Activated T-helper 1 cell treated with anti-CD3 and anti-CD28 coated beads, Interleukin-2, amount 50 U/mL, for 16 hours (primary cell): Measurements from ENCODE around the gene MOXD1.
"Not testable (repeated sequence)": the region's sequence is repeated elsewhere in the genome, so short reads cannot be mapped to it uniquely, and the experiment has no call there.

Experiments used
- DNase-seq, 2 donors: peaks; one replicate each; pipeline ENCODE4 v3.0.0-alpha.2; 2020; ENCODE audit warnings: low read depth in 1 of 2, low spot score in 1 of 2

MOXD1 gene

DNA sequence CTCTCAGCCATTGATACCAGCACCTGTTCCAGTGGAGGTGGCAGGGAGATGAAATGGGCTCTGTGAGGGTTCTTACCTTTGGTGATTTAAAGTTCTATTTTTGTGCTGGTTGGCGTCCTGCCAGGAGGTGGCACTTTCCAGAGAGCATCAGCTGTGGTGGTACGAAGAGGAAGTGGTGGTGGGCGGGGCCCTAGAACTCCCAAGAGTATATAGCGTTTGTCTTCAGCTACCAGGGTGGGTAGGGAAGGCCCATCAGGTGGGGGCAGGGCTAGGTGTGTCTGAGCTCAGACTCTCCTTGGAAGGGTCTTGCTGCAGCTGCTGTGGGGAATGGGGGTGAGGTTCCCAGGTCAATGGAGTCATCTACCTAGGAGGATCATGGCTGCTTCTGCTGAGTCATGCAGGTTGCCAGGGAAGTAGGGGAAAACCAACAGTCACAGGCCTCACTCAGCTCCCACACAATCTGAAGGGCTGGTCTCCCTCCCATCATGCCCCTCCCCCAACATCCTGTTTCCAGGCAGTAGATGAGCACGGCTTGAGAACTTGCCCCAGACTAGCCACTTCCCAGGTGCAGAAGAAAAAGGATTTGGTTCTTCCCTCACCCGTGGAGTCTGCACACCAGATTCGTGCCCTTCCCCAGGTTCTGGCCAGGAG lies 46.6 kb downstream of the MOXD1 start:
- DNase-seq: peak in 1 of 2 donors; percentile 5

DNA sequence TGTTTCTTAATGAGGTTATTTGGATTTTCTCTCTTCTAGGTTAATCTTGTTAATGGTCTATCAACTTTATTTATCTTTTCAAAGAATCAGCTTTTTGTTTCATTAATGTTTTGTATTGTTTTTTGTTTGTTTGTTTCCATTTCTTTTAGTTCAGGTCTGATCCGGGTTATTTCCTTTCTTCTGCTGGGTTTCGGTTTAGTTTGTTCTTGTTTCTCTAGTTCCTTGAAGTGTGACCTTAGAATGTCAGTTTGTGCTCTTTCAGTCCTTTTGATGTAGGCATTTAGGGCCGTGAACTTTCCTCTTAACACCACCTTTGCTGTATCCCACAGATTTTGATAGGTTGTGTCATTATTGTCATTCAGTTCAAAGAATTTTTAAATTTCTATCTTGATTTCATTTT lies 49.3 kb downstream of the MOXD1 start:
- not testable (repeated sequence) for DNase-seq

DNA sequence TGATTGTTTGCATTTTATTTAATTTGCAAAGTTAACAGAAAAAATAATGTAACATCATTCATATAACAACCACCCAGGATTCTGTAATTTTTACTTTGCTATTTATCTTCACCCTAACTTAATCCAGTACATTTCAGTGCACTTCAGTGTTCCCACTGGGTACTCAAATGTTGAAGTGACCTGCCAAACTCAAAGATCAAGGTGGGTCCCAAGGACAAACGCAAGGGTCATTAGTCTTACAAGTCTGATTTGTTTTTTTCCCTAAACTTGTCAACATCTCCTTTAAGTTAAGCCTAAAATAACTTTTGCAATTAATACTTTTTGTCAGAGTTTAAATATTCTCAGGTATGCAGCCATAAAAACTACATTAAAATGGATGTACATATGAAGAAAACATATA lies 53.0 kb downstream of the MOXD1 start:
- no peak for DNase-seq

GRCh38 chr6:132344811-132345210 lies 56.5 kb downstream of the MOXD1 start:
- no peak for DNase-seq

GRCh38 chr6:132341646-132342045 lies 59.6 kb downstream of the MOXD1 start:
- no peak for DNase-seq

DNA sequence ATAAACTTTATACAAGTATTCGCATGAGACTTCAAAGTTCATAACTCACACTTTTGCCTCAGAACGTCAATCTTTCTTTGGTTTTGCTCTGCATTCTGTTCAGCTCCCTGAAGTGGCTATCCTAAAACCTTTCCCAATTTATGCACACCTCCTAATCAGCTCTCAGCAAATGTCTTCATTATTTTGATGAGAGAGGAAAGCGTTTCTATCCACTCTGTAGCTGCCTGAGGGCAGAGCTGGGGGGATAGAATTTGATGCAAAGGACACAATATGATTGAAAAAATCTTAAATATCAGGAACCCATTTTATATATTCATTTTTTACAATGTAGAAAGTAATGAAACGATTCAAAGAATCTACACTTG lies 66.8 kb downstream of the MOXD1 start:
- no peak for DNase-seq

DNA sequence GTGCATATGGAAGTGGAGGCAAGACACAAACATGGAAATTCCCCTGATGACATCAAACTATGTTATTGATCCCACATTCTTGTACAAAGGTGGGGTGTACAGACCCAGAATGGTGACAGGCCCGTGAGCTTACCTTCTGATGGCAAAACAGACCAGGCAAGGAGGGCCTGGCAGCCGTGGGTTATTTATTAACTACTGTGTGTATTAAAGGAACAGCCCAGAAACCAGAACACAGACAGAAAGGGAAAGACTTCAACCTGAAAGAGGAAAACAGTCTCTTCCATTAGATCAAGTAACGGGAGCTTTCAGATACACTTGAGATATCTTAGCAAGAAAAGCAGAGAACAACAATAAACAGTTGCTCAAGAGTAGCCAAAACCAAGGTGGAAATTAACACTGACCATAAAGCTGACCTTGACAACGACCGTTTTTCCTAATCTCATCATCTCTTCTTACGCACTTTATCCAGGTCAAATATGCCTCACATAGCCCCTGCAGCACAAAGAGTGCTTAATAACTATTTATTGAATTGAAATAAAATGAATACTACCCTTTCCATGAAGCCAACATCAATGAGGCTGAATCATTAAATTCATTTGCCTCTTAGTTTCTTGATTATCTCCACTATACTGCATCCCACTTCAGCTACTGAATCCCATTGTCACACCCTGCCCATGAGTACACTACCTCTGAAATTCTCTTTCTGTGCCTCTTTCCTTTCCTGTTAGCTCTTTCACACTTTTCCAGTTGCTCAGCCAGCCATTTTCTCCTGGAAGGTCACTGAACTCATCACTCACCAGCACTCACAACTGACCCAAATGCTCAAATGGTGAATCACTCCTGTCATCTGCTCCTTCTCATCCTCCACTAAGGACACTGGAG lies 67.4 kb downstream of the MOXD1 start:
- DNase-seq: no peak

- no peak for DNase-seq
Measured at GRCh38 chr6:132330759-132331158, 70.5 kb downstream of the MOXD1 start.

GRCh38 chr6:132322398-132322797 lies 78.9 kb downstream of the MOXD1 start:
- DNase-seq: no peak

GRCh38 chr6:132320007-132320406 lies 81.3 kb downstream of the MOXD1 start:
- no peak for DNase-seq

DNA sequence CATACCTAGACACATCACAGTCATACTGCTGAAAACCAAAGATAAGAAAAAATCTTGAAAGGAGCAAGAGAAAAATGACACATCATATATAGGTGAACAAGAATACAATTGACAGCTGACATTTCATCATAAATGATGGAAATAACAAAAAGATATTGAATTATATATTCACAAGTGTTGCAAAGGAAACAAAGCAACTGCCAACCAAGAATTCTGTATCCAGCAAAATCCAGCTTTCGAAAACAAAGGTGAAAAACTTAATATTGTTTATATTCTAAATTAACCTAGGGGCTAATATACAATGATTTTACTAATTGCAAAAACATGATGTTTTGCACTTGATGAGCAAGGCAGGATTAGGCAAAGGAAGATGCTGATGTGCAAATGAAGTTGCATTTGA lies 84.3 kb downstream of the MOXD1 start:
- DNase-seq: no peak

DNA sequence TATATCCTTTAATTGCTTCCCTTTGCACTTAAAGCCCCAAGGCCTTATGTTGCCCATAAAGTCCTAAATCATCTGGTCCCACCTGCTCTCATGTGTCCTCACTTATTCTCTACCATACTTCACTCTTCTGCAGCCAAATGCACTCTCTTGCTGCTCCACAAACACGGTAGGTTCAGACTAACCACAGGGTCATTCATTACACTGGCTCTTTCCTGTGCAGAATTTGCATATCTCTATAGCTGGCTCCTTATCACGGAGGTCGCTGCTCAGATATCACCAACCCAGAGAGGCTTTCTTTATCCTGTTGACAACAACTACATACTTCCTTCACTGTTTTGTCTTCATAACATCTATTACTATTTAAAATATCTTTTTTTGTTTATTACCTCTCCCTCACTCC lies 86.8 kb downstream of the MOXD1 start:
- no peak for DNase-seq

- no peak for DNase-seq
Measured at GRCh38 chr6:132310921-132311320, 90.4 kb downstream of the MOXD1 start.

DNA sequence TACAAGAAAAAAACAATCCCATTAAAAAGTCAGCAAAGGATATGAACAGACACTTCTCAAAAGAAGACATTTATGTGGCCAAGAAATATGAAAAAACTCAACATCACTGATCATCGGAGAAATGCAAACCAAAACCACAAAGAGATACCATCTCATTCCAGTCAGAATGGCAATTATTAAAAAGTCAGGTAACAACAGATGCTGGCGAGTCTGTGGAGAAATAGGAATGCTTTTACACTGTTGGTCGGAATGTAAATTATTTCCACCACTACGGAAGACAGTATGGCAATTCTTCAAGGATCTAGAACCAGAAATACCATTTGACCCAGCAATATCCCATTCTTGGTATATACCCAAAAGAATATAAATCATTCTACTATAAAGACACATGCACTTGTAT lies 91.1 kb downstream of the MOXD1 start:
- not testable (repeated sequence) for DNase-seq

GRCh38 chr6:132304891-132305305 lies 96.4 kb downstream of the MOXD1 start:
- DNase-seq: no peak

- DNase-seq: no peak
Measured at GRCh38 chr6:132300323-132300949, 100.8 kb downstream of the MOXD1 start.

DNA sequence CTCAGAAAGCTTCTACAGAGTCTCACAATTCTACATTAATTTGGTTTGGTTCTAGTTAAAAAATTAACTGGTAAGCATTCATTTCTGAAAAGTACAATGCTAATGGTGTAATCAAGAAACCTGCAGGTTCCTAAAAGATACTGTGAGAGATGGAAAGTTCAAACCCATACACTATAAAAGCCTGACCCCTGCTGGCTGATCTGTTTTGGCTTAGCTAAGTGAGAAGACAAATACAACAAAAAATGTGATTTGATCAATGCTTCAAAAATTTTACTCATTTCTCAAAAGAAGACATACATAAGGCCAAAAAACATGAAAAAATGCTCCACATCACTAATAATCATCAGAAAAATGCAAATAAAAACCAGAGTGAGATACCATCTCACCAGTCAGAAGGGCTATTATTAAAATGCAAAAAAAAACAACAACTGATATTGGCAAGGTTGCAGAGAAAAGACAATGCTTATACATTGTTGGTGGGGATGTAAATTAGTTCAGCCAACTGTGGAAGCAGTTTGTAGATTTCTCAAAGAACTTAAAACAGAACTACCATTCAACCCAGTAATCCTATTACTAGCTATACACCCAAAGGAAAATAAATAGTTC lies 102.8 kb downstream of the MOXD1 start:
- no peak for DNase-seq

- DNase-seq: no peak
Measured at GRCh38 chr6:132289756-132290155, 111.5 kb downstream of the MOXD1 start.

GRCh38 chr6:132287101-132287500 lies 114.2 kb downstream of the MOXD1 start:
- DNase-seq: no peak

GRCh38 chr6:132286298-132287019 lies 114.8 kb downstream of the MOXD1 start:
- DNase-seq: no peak
